ENCODE results near the gene SULT1E1. TPM values are rescaled to one million over a fixed set of nuclear protein-coding genes. Genes with fewer than 3 reads are reported as not detected.

The SULT1E1 gene, protein sequence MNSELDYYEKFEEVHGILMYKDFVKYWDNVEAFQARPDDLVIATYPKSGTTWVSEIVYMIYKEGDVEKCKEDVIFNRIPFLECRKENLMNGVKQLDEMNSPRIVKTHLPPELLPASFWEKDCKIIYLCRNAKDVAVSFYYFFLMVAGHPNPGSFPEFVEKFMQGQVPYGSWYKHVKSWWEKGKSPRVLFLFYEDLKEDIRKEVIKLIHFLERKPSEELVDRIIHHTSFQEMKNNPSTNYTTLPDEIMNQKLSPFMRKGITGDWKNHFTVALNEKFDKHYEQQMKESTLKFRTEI
- total RNA-seq, result not detected
- not detected for polyA plus RNA-seq (2013, experiment 1 of 2)
- 0.59 TPM for polyA plus RNA-seq (2013, experiment 2 of 2)
- total RNA-seq, result 0 to 0.13 (median 0) reads per million in 172 experiments

GRCh38 chr4:69860052-69860451 lies at the start of gene SULT1E1:
Gene SULT1E1, minus strand, starts transcription at chr4:69860145. Its CDS starts 2,501 bp downstream, at chr4:69857644.
- no peaks in the 10 kb centered on the region for H3K4me1 Mint-ChIP-seq (ENCODE audit: low read depth)
- no peak within 1 kb of the TSS for H3K27ac ChIP-seq (ENCODE audit: low read depth in 1 of 2, low read length in 2 of 2)
- no peak for TF ChIP-seq CTCF (IDR thresholded peaks at IDR 0.05)
- H3K27me3 Mint-ChIP-seq, result no peaks in the 10 kb centered on the region
- H3K4me3 Mint-ChIP-seq, result no peak within 1 kb of the TSS
- no peaks in the 10 kb centered on the region for H3K9me3 Mint-ChIP-seq
- DNase-seq, result no peak
- intact Hi-C loops (cut with DNase I, micrococcal nuclease), result no loop called here
- ATAC-seq (ENCODE audit: poor library complexity), result no peak
- ChIA-PET CTCF (no interaction called here), POLR2A (no interaction called here)
- H3K27ac Mint-ChIP-seq, result no peak within 1 kb of the TSS
- H3K4me3 ChIP-seq (ENCODE audit: low read length), result no peak within 1 kb of the TSS
- H3K27me3 ChIP-seq (ENCODE audit: control insufficient read depth in 1 of 2, insufficient read depth in 2 of 2, low read length in 2 of 2), result no peaks in the 10 kb centered on the region
- H3K36me3 Mint-ChIP-seq (ENCODE audit: low read depth), result no peaks in the 10 kb centered on the region
- H3K4me1 ChIP-seq (ENCODE audit: insufficient read depth, low read length), result no peaks in the 10 kb centered on the region
- no peaks in the 10 kb centered on the region for H3K36me3 ChIP-seq (ENCODE audit: insufficient read depth, low read length)
- H3K9me3 ChIP-seq (ENCODE audit: control insufficient read depth in 1 of 2, insufficient read depth in 1 of 2, low read length in 2 of 2), result no peaks in the 10 kb centered on the region

DNA sequence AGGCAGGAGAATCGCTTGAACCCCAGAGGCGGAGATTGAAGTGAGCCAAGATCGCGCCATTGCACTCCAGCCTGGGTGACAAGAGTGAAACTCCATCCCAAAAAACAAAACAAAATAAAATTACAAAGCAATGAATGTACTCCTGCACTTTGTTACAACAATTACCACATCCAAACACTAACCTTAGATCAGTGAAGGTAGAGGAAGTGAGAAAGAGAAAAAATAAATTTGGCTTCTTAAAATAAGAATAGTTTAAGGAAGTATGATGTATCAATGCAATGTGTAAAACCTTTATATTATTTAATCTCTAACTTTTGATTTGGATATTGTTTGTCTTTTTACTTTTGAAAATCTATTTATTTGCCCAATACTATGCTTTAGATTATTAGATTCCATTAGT lies 49.2 kb upstream of the SULT1E1 start:
- intact Hi-C loops (cut with DNase I, micrococcal nuclease), result no loop called here
- Mint-ChIP-seq H3K27me3 (peaks cover 8% of the 10 kb centered on the region), H3K9me3 (no peaks in the 10 kb centered on the region), H3K36me3 (ENCODE audit: low read depth) (no peaks in the 10 kb centered on the region), H3K4me1 (ENCODE audit: low read depth) (no peaks in the 10 kb centered on the region), H3K4me3 (no peak overlapping the region), H3K27ac (no peak overlapping the region)
- Histone ChIP-seq H3K9me3 (ENCODE audit: control insufficient read depth in 1 of 2, insufficient read depth in 1 of 2, low read length in 2 of 2) (peaks cover 0 to 3% of the 10 kb centered on the region in 2 experiments), H3K27ac (ENCODE audit: low read depth in 1 of 2, low read length in 2 of 2) (no peak overlapping the region), H3K27me3 (ENCODE audit: control insufficient read depth in 1 of 2, insufficient read depth in 2 of 2, low read length in 2 of 2) (no peaks in the 10 kb centered on the region), H3K4me1 (ENCODE audit: insufficient read depth, low read length) (no peaks in the 10 kb centered on the region), H3K4me3 (ENCODE audit: low read length) (no peak overlapping the region), H3K36me3 (ENCODE audit: insufficient read depth, low read length) (no peaks in the 10 kb centered on the region)
- no peak for TF ChIP-seq CTCF (IDR thresholded peaks at IDR 0.05)
- CTCF ChIA-PET, result no interaction called here
- no peak for DNase-seq
- no peak for ATAC-seq (ENCODE audit: poor library complexity)
- POLR2A ChIA-PET, result no interaction called here

DNA sequence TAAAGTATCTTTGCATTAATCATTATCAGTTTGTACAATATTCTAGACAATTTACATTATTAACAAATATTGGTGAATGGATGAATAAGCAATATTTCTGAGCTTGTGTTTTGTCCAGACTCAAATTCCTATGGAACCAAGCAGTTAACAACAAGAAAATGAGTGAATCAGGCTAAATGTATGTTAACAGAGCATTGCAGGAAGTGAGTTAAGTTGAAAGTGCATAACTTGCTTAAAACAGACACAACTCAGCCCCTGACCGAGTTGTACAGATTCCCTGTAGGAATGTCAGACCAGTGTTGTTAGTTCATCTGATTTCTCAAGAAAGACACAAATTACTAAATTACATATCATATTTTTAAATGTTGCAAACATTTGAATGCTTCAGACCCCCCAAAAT lies 47.2 kb upstream of the SULT1E1 start:
- Histone ChIP-seq H3K27me3 (ENCODE audit: control insufficient read depth in 1 of 2, insufficient read depth in 2 of 2, low read length in 2 of 2) (no peaks in the 10 kb centered on the region), H3K27ac (ENCODE audit: low read depth in 1 of 2, low read length in 2 of 2) (no peak overlapping the region), H3K36me3 (ENCODE audit: insufficient read depth, low read length) (no peaks in the 10 kb centered on the region), H3K4me1 (ENCODE audit: insufficient read depth, low read length) (no peaks in the 10 kb centered on the region), H3K9me3 (ENCODE audit: control insufficient read depth in 1 of 2, insufficient read depth in 1 of 2, low read length in 2 of 2) (peaks cover 0 to 3% of the 10 kb centered on the region in 2 experiments), H3K4me3 (ENCODE audit: low read length) (no peak overlapping the region)
- H3K9me3 Mint-ChIP-seq, result no peaks in the 10 kb centered on the region
- intact Hi-C loops (cut with DNase I, micrococcal nuclease), result no loop called here
- DNase-seq, result no peak
- H3K4me3 Mint-ChIP-seq, result no peak overlapping the region
- no peak overlapping the region for H3K27ac Mint-ChIP-seq
- ChIA-PET CTCF (no interaction called here), POLR2A (no interaction called here)
- peaks cover 13% of the 10 kb centered on the region for H3K27me3 Mint-ChIP-seq
- TF ChIP-seq CTCF (IDR thresholded peaks at IDR 0.05), result no peak
- H3K4me1 Mint-ChIP-seq (ENCODE audit: low read depth), result no peaks in the 10 kb centered on the region
- H3K36me3 Mint-ChIP-seq (ENCODE audit: low read depth), result no peaks in the 10 kb centered on the region
- ATAC-seq (ENCODE audit: poor library complexity), result no peak

Data from CD4-positive, alpha-beta T cell (primary cell).